Measurements from ENCODE around the gene DIRAS1. TPM values are rescaled to one million over a fixed set of nuclear protein-coding genes. Genes with fewer than 3 reads are reported as not detected.
"Not testable (repeated sequence)": the region's sequence is repeated elsewhere in the genome, so short reads cannot be mapped to it uniquely, and the experiment has no call there.

Gene DIRAS1
- total and polyA plus RNA-seq, 2 of the 4 experiments (the other 2 are of a cell fraction), result 1.4 to 10.3 TPM

- dilution Hi-C loops (cut with HindIII; ENCODE audit: low sequenced_read_pairs, unreplicated experiment), result no loop called here
Observed at GRCh38 chr19:2714531-2715269, 6.5 kb downstream of the DIRAS1 start.

DNA sequence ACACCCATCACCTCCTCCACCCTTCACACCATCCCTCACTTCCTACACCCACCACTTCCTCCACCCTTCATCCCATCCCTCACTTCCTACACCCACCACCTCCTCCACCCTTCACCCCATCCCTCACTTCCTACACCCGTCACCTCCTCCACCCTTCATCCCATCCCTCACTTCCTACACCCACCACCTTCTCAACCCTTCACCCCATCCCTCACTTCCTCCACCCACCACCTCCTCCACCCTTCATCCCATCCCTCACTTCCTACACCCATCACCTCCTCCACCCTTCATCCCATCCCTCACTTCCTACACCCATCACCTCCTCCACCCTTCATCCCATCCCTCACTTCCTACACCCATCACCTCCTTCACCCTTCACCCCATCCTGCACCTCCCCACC lies 7.1 kb downstream of the DIRAS1 start:
- H2BK5ac ChIP-seq (ENCODE audit: low read depth, low read length, poor library complexity, severe bottlenecking); H2AFZ ChIP-seq (replicated peaks; ENCODE audit: low read length, poor library complexity); H3K4me3 ChIP-seq (ENCODE audit: insufficient read depth, low read depth, low read length); H3K18ac ChIP-seq (ENCODE audit: low read depth, low read length); H2BK120ac ChIP-seq (ENCODE audit: low read depth, low read length); H4K91ac ChIP-seq (ENCODE audit: insufficient read depth, low read depth, low read length); H3K4me2 ChIP-seq (ENCODE audit: low read depth, low read length); H4K8ac ChIP-seq (ENCODE audit: low read depth in 2 of 2, low read length in 2 of 2); H3K4me1 ChIP-seq (ENCODE audit: control insufficient read depth, insufficient read depth, low read length); H3K9me3 ChIP-seq (ENCODE audit: control insufficient read depth, insufficient read depth, low read length); ATAC-seq (ENCODE audit: low read depth); H2BK15ac ChIP-seq (ENCODE audit: low read depth, low read length); CTCF ChIA-PET; H3K36me3 ChIP-seq (ENCODE audit: control insufficient read depth, insufficient read depth, low read length); in situ Hi-C loops (cut with MboI; ENCODE audit: low sequenced_read_pairs); H3K27me3 ChIP-seq (ENCODE audit: control insufficient read depth, insufficient read depth, low read length); H3K79me1 ChIP-seq (ENCODE audit: low read depth in 1 of 2, low read length in 2 of 2); BruUV-seq (replicated peaks); H3K9ac ChIP-seq (ENCODE audit: low read depth, low read length); H2AK9ac ChIP-seq (replicated peaks; ENCODE audit: low read depth, low read length, poor library complexity); H3K23ac ChIP-seq (ENCODE audit: low read depth, low read length); H3K14ac ChIP-seq (replicated peaks; ENCODE audit: low read depth, low read length); DNase-seq; H3K27ac ChIP-seq (ENCODE audit: insufficient read depth, low read length); H4K20me1 ChIP-seq (ENCODE audit: insufficient read depth, low read length); H3K56ac ChIP-seq (ENCODE audit: extremely low read depth, insufficient read depth, low read length); H3K4ac ChIP-seq (ENCODE audit: low read depth, low read length); intact Hi-C loops (cut with micrococcal nuclease); dilution Hi-C loops (cut with HindIII; ENCODE audit: low sequenced_read_pairs, unreplicated experiment); H4K5ac ChIP-seq (ENCODE audit: low read depth, low read length); H2AK5ac ChIP-seq (ENCODE audit: low read depth, low read length); H2BK20ac ChIP-seq (ENCODE audit: low read depth, low read length); POLR2A ChIA-PET (ENCODE audit: unreplicated experiment): not testable (repeated sequence)
- WGBS, 2 experiments (ENCODE audit: extremely low coverage in 2 of 2, insufficient read length in 1 of 2), result 75% methylated on average over 1 of the region's 1 CpG; no CpG with 5 or more reads in 1 of the 2 experiments
- H3K9me1 ChIP-seq (ENCODE audit: insufficient read depth, low read length), result peaks cover 12% of the 10 kb centered on the region; the same call in 1 of the 2 replicates

More at GRCh38 chr19:2714531-2715269, 6.5 kb downstream of the DIRAS1 start:
- H3K4ac ChIP-seq (ENCODE audit: low read depth, low read length), result no peak overlapping the region
- no peak overlapping the region for H2BK120ac ChIP-seq (ENCODE audit: low read depth, low read length)
- H3K4me1 ChIP-seq (ENCODE audit: control insufficient read depth, insufficient read depth, low read length), result peaks cover 7% of the 10 kb centered on the region
- peaks cover 0 to 3% of the 10 kb centered on the region in 2 experiments; a peak in 2 of 4 replicates for H3K79me1 ChIP-seq (ENCODE audit: low read depth in 1 of 2, low read length in 2 of 2)
- 74% methylated on average over 6 of the region's 16 CpGs; no CpG with 5 or more reads in 1 of the 2 experiments for WGBS, 2 experiments (ENCODE audit: extremely low coverage in 2 of 2, insufficient read length in 1 of 2)
- H3K18ac ChIP-seq (ENCODE audit: low read depth, low read length), result no peak overlapping the region
- no peak overlapping the region for H2BK15ac ChIP-seq (ENCODE audit: low read depth, low read length)
- in situ Hi-C loops (cut with MboI; ENCODE audit: low sequenced_read_pairs), result no loop called here
- no peak overlapping the region for H3K56ac ChIP-seq (ENCODE audit: extremely low read depth, insufficient read depth, low read length)
- H2BK5ac ChIP-seq (ENCODE audit: low read depth, low read length, poor library complexity, severe bottlenecking), result no peak overlapping the region
- no peak overlapping the region for H2AK5ac ChIP-seq (ENCODE audit: low read depth, low read length)
- H2AFZ ChIP-seq (replicated peaks; ENCODE audit: low read length, poor library complexity), result no peak overlapping the region
- no peak overlapping the region for H3K4me2 ChIP-seq (ENCODE audit: low read depth, low read length)
- BruUV-seq (replicated peaks), result no TSS peak
- H3K9me3 ChIP-seq (ENCODE audit: control insufficient read depth, insufficient read depth, low read length), result peaks cover 9% of the 10 kb centered on the region
- POLR2A ChIA-PET (ENCODE audit: unreplicated experiment), result no interaction called here
- H4K91ac ChIP-seq (ENCODE audit: insufficient read depth, low read depth, low read length), result no peak overlapping the region
- H3K14ac ChIP-seq (replicated peaks; ENCODE audit: low read depth, low read length), result no peak overlapping the region
- CTCF ChIA-PET, result no interaction called here
- no peak overlapping the region for H3K27ac ChIP-seq (ENCODE audit: insufficient read depth, low read length)
- no peak overlapping the region for H4K8ac ChIP-seq (ENCODE audit: low read depth in 2 of 2, low read length in 2 of 2)
- intact Hi-C loops (cut with micrococcal nuclease), result no loop called here
- H3K4me3 ChIP-seq (ENCODE audit: insufficient read depth, low read depth, low read length), result no peak overlapping the region
- DNase-seq (no peak), ATAC-seq (ENCODE audit: low read depth) (no peak)
- H3K27me3 ChIP-seq (ENCODE audit: control insufficient read depth, insufficient read depth, low read length), result no peaks in the 10 kb centered on the region; the same call in 1 of the 2 replicates
- H2BK20ac ChIP-seq (ENCODE audit: low read depth, low read length), result no peak overlapping the region
- H4K20me1 ChIP-seq (ENCODE audit: insufficient read depth, low read length), result no peaks in the 10 kb centered on the region; the same call in none of the 2 replicates
- no peak overlapping the region for H2AK9ac ChIP-seq (replicated peaks; ENCODE audit: low read depth, low read length, poor library complexity)
- peaks cover 4% of the 10 kb centered on the region; the same call in 1 of the 2 replicates for H3K36me3 ChIP-seq (ENCODE audit: control insufficient read depth, insufficient read depth, low read length)
- TF ChIP-seq, protein P1, sequence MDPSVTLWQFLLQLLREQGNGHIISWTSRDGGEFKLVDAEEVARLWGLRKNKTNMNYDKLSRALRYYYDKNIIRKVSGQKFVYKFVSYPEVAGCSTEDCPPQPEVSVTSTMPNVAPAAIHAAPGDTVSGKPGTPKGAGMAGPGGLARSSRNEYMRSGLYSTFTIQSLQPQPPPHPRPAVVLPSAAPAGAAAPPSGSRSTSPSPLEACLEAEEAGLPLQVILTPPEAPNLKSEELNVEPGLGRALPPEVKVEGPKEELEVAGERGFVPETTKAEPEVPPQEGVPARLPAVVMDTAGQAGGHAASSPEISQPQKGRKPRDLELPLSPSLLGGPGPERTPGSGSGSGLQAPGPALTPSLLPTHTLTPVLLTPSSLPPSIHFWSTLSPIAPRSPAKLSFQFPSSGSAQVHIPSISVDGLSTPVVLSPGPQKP (IDR thresholded peaks at IDR 0.05; ENCODE audit: borderline replicate concordance, low read depth, low read length), result no peak
- TF ChIP-seq MAZ (IDR thresholded peaks at IDR 0.05; ENCODE audit: borderline replicate concordance, low read depth, low read length) (no peak), RFX5 (IDR thresholded peaks at IDR 0.05; ENCODE audit: low read depth, low read length) (no peak), NFE2L2 (IDR thresholded peaks at IDR 0.05; ENCODE audit: low read depth, low read length) (no peak), BHLHE40 (IDR thresholded peaks at IDR 0.05; ENCODE audit: low read depth, low read length) (no peak), SMC3 (IDR thresholded peaks at IDR 0.05; ENCODE audit: low read depth, low read length) (no peak), MAFK (IDR thresholded peaks at IDR 0.05; ENCODE audit: low read depth, low read length) (no peak), POLR2A (IDR thresholded peaks at IDR 0.05; ENCODE audit: low read depth, low read length) (no peak), RCOR1 (IDR thresholded peaks at IDR 0.05; ENCODE audit: insufficient replicate concordance, low read length) (no peak), FOS (IDR thresholded peaks at IDR 0.05; ENCODE audit: low read depth, low read length) (no peak), MXI1 (IDR thresholded peaks at IDR 0.05; ENCODE audit: borderline replicate concordance, low read depth, low read length) (no peak)
- peaks cover 12% of the 10 kb centered on the region; the same call in 1 of the 2 replicates for H3K9me1 ChIP-seq (ENCODE audit: insufficient read depth, low read length)
- H3K23ac ChIP-seq (ENCODE audit: low read depth, low read length), result no peak overlapping the region
- no peak overlapping the region for H3K9ac ChIP-seq (ENCODE audit: low read depth, low read length)
- no peak overlapping the region for H4K5ac ChIP-seq (ENCODE audit: low read depth, low read length)
